Activated CD4-positive, CD25-positive, alpha-beta regulatory T cell treated with anti-CD3 and anti-CD28 coated beads, Interleukin-2, amount 50 U/mL, for 72 hours (primary cell): ENCODE results near the gene DNTTIP2.
"Not testable (repeated sequence)": the region's sequence is repeated elsewhere in the genome, so short reads cannot be mapped to it uniquely, and the experiment has no call there.

ENCODE experiments used
- DNase-seq: peaks from one replicate; pipeline ENCODE4 v3.0.0; 2021

The DNTTIP2 gene

GRCh38 chr1:93841771-93842170, 37.2 kb downstream of the DNTTIP2 start:
- DNase-seq: no peak

GRCh38 chr1:93840956-93841482, 38.0 kb downstream of the DNTTIP2 start:
- DNase-seq: no peak

- DNase-seq: no peak
Observed at GRCh38 chr1:93839753-93840152, 39.3 kb downstream of the DNTTIP2 start.

GRCh38 chr1:93839307-93839706, 39.7 kb downstream of the DNTTIP2 start:
- DNase-seq: no peak

GRCh38 chr1:93837961-93838360, 41.0 kb downstream of the DNTTIP2 start:
- DNase-seq: no peak

- DNase-seq: not testable (repeated sequence)
Observed at GRCh38 chr1:93833293-93833692, 45.7 kb downstream of the DNTTIP2 start.

- DNase-seq: no peak
Observed at GRCh38 chr1:93829061-93829460, 49.9 kb downstream of the DNTTIP2 start.

- no peak for DNase-seq
Observed at GRCh38 chr1:93828367-93828755, 50.6 kb downstream of the DNTTIP2 start.

GRCh38 chr1:93827633-93828366, 51.2 kb downstream of the DNTTIP2 start:
- DNase-seq: no peak

GRCh38 chr1:93827128-93827527, 51.9 kb downstream of the DNTTIP2 start:
- DNase-seq: no peak

- DNase-seq: no peak
Observed at GRCh38 chr1:93824834-93825233, 54.2 kb downstream of the DNTTIP2 start.

- no peak for DNase-seq
Observed at GRCh38 chr1:93822730-93823425, 56.1 kb downstream of the DNTTIP2 start.

- DNase-seq: no peak
Observed at GRCh38 chr1:93821423-93822144, 57.4 kb downstream of the DNTTIP2 start.

GRCh38 chr1:93820554-93821422, 58.2 kb downstream of the DNTTIP2 start:
- no peak for DNase-seq

GRCh38 chr1:93818570-93818959, 60.4 kb downstream of the DNTTIP2 start:
- no peak for DNase-seq

- no peak for DNase-seq
Observed at GRCh38 chr1:93817819-93818569, 61.0 kb downstream of the DNTTIP2 start.

- no peak for DNase-seq
Observed at GRCh38 chr1:93816970-93817678, 61.9 kb downstream of the DNTTIP2 start.
